Stimulated activated CD4-positive, alpha-beta T cell treated with anti-CD3 and anti-CD28 coated beads, Interleukin-2, amount 100 ng/mL, for 48 hours (primary cell): ENCODE measurements around the gene TSEN54.

Experiments used
- DNase-seq, 2 donors: peaks; one replicate each; pipeline ENCODE4 v3.0.0-alpha.2; 2020

The TSEN54 gene

GRCh38 chr17:75504347-75505151 is 11.8 kb upstream of the TSEN54 start:
- DNase-seq = peak in 1 of 2 donors; percentile 34

DNA sequence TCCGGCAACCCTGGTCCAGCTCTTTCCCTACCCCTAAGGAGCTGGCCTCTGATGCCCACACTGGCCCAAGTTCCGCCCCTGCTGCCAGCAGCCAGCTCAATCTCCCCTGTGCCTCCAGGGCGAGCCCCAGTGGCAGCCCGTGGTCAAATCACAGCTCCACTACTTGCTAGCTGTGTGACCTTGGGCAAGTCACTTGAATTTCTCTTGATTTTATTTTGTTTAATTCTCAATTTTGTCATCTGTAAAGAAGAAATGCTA is 11.2 kb upstream of the TSEN54 start:
- no peak for DNase-seq

- no peak for DNase-seq
Observed at GRCh38 chr17:75505640-75506039, 10.7 kb upstream of the TSEN54 start.

- DNase-seq = no peak
Observed at GRCh38 chr17:75506134-75506533, 10.2 kb upstream of the TSEN54 start.

DNA sequence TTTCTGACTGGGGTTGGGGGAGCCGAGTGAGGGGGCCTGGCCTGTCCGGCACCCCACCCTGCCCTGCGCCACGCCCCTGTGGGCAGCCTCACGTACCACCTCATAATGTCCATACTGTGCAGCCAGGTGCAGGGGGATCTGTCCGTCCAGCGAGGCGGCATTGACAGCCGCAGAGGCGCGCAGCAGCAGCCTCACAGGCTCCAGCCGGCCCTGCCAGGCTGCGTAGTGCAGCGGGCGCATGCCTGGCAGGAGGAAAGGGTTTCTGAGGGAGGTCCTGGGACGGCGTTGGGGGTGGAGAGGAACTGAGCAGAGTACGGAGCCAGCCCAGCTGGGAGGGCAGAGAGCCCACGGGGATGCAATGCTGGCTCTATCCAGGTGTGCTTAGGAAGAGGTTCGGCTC is 9.4 kb upstream of the TSEN54 start:
- no peak for DNase-seq

- DNase-seq = no peak
Observed at GRCh38 chr17:75507733-75508719, 8.3 kb upstream of the TSEN54 start.

DNA sequence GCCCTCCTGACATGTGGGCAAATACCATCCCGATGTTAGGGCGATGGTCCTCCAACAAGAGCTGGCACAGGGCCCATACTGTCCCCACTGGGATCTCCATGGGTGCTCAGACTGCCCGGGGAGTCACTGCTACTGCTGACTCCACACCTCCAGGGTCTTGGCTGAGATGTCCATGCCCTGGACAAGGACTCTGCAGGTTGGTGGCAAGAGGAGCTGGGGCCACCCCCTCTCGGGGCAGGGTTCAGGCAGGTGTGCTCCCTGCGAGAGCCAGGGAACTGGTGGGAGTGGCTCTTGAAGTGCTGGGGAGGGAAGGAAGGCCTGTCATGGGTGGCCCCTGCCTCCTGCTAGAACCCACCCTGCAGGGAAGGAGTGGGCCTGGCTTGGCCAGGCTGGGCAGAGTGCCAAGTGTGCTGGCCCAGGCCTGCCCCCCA is 7.4 kb upstream of the TSEN54 start:
- no peak for DNase-seq

DNA sequence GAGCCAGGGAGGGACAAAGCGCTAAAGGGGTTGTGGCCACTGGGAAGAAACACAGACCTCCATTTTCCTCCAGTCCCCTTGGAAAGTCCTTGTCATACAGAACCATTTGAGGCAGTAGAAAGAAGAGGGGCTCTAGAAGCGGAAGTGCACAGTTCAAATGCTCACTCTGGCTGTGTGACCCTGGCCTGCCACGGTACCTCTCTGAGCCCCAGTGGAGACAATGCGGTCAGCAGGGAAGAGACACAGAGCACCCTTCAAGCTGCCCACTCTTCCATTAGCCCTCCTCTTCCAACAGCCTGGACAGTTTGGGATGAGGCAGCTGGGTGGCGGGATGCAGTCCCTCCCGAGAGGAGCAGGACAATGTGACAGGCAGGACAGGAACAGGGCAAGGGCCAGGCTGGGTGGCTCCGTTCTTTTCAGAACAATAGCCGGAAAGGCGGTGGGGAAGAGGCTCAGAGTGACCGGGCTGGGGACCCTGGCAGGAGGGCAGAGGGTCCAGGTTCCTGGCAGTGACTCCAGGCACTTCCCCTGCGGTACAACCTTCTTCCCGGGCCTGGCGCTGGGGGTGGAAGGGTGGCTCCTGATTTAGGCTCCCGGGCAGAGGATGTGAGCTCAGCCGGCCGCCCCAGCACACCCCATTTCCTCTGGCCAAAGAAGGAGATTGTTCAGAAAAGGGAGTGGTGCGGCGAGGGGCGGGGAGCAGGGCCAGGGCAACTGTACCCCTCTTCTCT is 6.6 kb upstream of the TSEN54 start:
- DNase-seq = no peak

DNA sequence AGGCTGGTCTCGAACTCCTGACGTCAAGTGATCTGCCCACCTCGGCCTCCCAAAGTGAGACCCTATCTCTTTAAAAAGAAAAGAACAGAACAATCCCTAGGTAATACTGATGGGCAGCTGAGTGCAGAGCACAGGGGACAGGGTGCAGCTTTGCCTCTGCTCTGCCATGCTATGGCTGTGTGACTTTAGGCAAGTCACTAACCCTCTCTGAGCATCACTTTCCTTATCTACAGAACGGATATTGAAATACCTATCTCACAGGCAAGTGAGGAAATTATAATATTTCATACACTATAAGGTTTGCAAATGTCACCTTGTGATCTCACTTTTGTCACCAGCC is 5.1 kb upstream of the TSEN54 start:
- no peak for DNase-seq

DNA sequence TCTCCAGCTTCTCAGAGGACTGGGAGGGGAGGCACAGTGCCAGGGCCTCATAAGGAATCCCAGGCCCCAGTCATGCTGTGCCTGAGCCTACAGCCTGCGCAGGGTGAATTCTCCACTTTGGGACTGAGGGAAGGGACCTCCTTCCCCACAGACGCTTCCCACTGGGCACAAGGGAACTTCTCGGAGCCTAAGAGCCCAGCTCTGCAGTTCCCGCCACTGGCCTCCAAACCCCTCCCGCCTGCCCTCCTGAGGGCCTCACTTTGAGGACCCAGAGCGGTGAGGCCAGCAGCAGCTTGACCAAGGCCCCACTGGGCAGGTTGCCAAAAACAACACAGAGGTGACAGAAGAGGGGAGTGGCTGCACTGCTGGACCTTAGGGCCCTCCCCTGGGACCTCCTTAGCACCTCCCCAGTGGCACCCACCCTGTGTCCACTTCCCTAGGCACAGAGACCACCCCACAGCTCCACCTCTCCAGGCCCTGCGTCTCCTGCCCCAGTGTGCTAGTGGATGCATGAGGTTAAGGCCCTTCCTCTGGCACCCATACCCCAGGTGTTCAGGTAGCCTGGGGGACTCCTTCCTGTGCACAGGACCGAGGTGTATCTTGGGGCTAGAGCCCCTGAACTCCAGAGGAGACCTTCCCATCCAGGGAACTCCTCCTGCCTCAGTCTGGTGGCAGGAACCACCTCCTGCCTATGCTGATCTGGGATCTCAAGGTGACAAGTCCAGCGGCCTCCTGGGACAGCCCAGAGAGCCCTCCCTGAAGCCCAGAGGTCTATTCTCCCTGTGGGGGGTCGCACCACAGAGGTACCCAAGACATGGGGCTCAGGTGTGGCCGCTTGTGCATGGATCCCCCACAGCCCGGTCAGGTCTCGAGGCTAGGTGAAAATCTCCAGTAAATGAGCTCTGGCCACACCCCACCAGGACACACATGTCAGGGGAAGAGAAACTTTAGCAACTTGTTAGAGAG is 4.4 kb upstream of the TSEN54 start:
- DNase-seq = no peak

DNA sequence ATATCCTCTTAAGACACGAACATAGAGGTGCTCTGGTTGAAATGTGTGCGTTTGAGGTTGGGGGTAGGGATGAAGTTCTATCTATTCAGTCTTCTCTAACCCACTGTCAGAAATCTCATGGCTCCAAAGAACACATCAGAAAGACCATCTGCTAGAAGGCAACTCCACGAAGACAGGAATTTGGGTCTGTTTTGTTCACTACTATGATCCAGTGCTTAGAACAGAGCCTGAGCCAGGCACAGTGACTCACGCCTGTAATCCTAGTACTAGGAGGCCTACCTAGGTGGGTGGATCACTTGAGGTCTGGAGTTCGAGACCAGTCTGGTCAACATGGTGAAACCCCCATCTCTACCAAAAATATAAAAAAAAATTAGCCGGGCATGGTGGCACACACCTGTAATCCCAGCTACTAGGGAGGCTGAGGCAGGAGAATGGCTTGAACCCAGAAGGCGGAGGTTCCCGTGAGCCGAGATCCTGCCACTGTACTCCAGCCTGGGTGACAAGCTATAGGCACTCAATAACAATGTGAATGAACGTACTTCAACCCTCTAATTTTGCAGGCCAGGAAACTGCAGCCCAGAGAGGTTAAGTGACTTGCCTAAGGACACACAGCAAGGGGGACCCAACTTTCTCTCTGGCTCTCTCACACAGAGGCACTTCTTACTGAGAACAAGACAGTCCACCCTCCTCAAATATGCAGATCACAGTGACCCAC is 3.2 kb upstream of the TSEN54 start:
- DNase-seq = no peak

- DNase-seq = no peak
Observed at GRCh38 chr17:75513641-75514000, 2.7 kb upstream of the TSEN54 start.

DNA sequence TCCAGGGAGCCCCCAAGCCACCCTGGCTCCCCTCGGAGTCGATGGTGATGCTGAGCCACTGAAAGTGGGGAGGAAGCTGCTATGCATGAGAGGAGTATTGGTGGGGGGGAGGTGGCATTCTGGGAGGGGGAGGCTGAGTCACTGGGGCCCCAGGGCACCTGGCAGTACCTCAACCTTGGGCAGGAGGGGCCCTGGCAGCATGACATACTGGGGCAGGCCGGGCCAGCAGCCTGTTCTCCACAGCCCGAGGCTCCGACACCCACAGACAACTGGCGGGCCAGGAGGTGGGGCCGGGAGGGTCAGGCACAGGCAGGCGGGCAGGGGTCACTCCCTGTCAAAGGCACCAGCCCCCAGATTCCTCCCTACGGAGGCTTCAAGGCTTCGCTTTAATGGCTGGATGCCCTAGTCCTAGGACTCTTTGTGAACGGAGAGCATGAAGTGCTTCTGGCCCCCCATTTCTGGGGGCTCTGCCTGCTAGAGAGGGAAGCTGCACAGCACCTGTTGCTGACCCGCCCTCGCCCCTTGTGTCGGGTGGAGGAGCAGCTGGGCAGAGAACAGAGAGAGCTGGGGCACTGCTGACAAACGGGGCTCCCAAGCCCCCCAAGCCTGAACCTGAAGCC is 1.9 kb upstream of the TSEN54 start:
- DNase-seq = no peak

DNA sequence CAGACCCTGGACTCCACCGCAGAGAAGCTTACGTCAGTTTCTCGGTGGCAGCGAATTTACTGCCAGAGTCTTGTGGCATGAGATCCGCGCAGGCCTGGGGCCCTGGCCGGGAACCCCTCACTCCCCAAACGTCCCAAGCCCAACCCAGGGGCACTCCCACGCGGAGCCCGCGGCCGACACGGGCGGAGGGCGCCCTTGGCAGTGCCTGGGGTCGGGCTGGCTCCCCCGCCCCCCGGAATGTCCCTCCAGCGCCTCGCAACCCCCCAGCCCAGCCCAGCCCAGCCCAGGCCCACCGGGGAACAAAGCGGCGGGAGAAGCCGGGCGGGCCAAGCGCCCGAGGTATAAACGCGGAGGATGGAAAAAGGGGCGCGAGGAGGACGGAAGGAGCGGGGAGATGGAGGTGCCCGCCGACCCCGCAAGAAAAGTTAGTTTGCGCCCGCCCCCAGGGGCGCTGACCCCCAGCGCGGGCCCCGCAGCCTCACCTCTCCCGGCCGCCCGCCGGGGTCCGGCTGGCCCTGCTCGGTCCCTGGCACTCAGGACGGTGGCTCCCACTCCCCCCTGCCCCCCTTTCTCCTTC is 1.3 kb upstream of the TSEN54 start:
- no peak for DNase-seq

DNA sequence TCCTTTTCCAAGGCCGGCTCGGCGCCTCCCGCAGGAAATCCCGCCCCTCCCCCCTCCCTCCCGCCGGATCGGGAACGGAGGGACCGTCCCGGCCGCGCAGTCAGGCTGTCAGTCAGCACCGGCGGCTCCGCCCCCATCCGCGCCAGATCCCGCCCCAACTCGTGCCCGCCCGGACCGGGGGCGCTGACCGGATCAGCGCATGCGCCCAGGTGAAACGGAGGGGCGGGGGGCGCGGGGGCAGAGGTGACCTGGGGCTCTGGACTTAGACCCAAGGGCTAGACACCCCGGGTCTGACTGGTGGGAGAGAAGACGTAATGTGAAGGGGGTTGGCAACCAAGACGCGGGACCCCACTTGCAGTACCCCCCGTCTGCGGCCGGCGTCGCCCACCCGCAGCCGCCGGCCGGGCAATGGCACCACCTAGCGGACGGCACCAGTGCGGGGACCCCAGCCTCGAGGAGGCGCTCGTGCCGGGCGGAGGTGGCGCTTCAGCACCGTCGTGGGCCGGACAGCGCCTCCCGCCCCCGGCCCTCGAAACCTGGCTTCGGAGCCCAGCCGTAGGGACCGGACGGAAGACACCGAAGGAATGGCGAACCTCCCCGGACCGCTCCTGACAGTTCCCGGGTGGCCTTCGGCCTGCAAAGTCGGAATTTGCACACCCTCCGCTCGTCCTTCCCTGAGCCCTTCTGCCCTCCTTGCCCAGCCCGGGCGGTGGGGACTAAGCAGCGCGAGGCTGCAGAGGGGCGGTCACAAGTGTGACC is 653 bp upstream of the TSEN54 start, which contains the start of gene CASKIN2:
Gene CASKIN2 (minus strand): TSS at position 42 of the 759 bp plus-strand sequence. CDS start 1,733 bp downstream, outside the sequence.
- DNase-seq = peak; percentile 83 to 84

DNA sequence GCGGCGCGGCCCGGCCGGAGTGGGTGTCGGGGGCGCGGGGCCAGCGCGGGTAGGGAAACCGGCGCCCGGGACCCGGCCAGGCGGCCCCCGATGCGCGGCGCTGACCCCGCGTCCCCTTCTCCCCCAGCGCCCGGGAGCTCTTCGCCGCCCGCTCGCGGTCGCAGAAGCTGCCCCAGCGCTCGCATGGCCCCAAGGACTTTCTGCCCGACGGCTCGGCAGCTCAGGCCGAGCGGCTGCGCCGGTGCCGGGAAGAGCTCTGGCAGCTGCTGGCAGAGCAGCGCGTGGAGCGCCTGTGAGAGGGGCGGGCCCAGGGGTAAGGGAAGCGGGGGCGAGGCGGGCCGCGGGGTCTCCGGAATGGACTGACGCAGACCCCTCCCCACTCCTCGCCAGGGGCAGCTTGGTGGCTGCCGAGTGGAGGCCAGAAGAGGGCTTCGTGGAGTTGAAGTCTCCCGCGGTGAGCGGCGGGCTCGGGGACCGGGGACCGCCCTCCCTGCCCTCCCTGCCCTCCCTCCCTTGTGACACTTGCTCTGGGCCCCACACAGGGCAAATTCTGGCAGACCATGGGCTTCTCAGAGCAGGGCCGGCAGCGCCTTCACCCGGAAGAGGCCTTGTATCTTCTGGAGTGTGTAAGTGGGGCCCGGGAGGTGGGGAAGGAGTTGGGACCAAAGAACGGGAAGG is 430 bp downstream of the TSEN54 start:
- DNase-seq = peak in 1 of 2 donors; percentile 41

- DNase-seq = no peak
Observed at GRCh38 chr17:75517297-75517865, 1.1 kb downstream of the TSEN54 start.

- DNase-seq = no peak
Observed at GRCh38 chr17:75518201-75518600, 1.9 kb downstream of the TSEN54 start.

DNA sequence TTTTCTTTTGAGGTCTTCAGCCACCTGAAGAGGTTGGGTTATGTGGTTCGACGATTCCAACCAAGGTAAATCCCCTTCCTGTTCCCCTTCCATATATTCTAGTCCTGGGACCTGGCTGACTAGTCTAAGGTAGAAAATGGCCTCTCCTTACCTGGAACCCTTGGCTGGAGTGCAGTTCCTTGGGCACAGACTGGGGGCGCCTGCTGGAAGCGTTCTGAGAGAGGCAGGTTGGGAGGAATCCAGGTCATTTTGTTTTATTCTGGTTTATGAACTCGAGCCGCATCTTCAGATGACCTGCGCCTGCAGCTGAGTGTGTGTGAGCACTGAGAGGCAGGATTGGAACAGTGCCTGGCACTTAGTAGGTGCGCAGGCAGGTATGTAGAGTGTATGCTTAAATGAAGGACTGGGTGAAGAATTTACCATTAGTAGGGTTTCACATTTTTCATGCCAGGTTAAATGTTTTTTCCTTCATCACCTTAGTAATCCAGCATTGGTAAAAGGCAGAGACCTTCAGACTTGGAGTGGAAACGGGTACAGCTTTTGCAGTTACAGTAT is 2.7 kb downstream of the TSEN54 start:
- no peak for DNase-seq
